Measurements from ENCODE around the gene TSPOAP1. TPM values are rescaled to one million over a fixed set of nuclear protein-coding genes. Genes with fewer than 3 reads are reported as not detected.

The TSPOAP1 gene
- total RNA-seq, 1 experiment from 2014 or later = 6.0 TPM

DNA sequence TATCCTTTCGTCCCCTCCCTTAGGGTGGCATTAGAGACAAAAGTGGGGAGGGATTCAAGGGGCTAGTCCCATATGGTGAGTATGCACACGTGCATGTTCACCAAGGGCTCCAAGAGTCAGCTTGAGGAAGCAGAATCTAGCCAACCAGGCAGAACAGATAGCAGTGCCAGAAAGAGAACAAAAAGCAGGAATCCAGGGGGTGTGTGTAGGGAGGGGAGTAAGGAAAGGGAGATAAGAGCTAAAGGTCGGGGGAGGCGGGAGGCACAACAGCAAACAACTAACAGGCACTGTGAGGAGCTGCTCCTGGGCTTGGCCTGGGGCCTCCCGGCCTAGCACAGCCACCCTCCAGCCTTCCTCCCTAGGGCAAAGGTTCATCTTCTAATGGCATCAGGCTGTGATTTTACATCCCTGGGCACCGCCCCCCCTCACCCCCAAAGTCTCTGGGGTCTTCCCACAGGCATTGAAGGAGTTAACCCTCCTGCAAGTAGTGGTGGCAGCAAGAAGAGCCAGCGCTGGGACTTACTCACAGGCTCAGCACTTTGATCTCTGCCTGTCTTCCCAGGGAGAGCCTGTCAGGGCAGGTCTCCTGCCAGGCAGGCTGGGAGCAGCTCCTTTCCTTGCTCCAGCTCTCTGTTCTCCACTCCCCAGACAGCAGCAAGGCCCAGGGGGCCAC is 35.8 kb upstream of the TSPOAP1 start:
- Histone ChIP-seq H3K36me3 (ENCODE audit: control insufficient read depth, insufficient read depth, low read length) (peaks cover 13% of the 10 kb centered on the region), H3K27me3 (replicated peaks; ENCODE audit: control insufficient read depth, insufficient read depth, low read length) (no peaks in the 10 kb centered on the region), H3K9me3 (no peaks in the 10 kb centered on the region), H3K4me3 (ENCODE audit: low read depth, low read length) (no peak overlapping the region), H3K4me1 (peaks cover 61% of the 10 kb centered on the region)
- ChIA-PET POLR2A (interaction anchor here (0.8 to 2.8 kb wide), 6 partner anchors 12 to 53 kb away, joined by 3 to 28 read pairs (median 6); partner anchors contain the start of genes RNF43 and SUPT4H1), CTCF (interaction anchor here (0.6 to 3.6 kb wide), 11 partner anchors 12 to 155 kb away, joined by 3 to 34 read pairs (median 5); partner anchors contain the start of genes RNF43 and SUPT4H1)
- TF ChIP-seq, protein P1, sequence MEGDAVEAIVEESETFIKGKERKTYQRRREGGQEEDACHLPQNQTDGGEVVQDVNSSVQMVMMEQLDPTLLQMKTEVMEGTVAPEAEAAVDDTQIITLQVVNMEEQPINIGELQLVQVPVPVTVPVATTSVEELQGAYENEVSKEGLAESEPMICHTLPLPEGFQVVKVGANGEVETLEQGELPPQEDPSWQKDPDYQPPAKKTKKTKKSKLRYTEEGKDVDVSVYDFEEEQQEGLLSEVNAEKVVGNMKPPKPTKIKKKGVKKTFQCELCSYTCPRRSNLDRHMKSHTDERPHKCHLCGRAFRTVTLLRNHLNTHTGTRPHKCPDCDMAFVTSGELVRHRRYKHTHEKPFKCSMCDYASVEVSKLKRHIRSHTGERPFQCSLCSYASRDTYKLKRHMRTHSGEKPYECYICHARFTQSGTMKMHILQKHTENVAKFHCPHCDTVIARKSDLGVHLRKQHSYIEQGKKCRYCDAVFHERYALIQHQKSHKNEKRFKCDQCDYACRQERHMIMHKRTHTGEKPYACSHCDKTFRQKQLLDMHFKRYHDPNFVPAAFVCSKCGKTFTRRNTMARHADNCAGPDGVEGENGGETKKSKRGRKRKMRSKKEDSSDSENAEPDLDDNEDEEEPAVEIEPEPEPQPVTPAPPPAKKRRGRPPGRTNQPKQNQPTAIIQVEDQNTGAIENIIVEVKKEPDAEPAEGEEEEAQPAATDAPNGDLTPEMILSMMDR (IDR thresholded peaks at IDR 0.05; ENCODE audit: insufficient read depth in 1 of 2, low read depth in 1 of 2, low read length in 1 of 2, severe bottlenecking in 1 of 2, unreplicated experiment in 1 of 2) = no peak
- no TSS peak for BruUV-seq (replicated peaks)
- Mint-ChIP-seq H3K27me3 (ENCODE audit: insufficient read depth, unreplicated experiment) (no peaks in the 10 kb centered on the region), H3K4me1 (ENCODE audit: low read depth, unreplicated experiment) (peaks cover 63% of the 10 kb centered on the region), H3K27ac (ENCODE audit: unreplicated experiment) (peak overlapping the region; percentile 67), H3K9me3 (ENCODE audit: unreplicated experiment) (no peaks in the 10 kb centered on the region), H3K36me3 (ENCODE audit: insufficient read depth, unreplicated experiment) (peaks cover 84% of the 10 kb centered on the region), H3K4me3 (ENCODE audit: unreplicated experiment) (peak overlapping the region; percentile 43)
- DNase-seq = peak; percentile 84 to 92
- intact Hi-C loops (cut with micrococcal nuclease; ENCODE audit: unreplicated experiment) = loop anchor here (1.0 to 5.0 kb wide), 6 partner anchors 12 to 53 kb away; partner anchors contain the start of genes RNF43 and SUPT4H1

DNA sequence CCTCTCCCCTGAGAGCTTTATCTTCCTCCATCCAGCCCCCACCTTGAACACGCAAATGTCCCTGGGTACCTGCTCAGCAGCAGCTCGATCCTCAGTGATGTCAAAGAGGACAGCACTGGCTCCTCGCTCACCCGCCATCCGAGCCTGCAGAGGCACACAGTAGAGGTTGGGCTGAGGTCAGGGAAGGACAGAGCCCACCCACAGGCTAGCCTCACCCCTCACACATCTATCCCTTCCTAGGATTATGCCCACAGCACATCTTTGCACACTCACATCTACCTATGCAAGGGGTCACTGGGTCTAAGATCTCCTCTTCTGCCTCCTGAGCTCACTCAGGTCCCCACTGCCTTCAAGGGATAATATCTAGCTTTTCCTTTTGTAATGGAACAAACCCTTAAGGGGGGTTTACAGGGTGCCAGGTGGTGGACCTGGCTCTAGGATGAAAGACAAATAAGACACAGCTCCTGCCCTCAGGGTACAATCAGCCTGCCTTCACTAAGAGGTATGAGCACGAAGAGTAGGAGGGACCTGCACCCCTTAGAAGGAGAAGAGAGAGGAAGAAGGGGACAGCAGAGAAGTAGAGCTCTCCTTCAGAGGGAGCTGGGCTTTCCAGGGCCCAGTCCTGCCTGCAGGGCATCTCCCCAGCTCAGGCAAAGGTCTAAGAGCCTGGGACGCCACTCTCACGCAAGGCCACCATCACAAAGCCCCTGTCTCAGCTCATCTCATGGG is 35.0 kb upstream of the TSPOAP1 start:
- Mint-ChIP-seq H3K27ac (ENCODE audit: unreplicated experiment) (peak overlapping the region; percentile 67), H3K4me1 (ENCODE audit: low read depth, unreplicated experiment) (peaks cover 55% of the 10 kb centered on the region), H3K4me3 (ENCODE audit: unreplicated experiment) (peak overlapping the region; percentile 43), H3K36me3 (ENCODE audit: insufficient read depth, unreplicated experiment) (peaks cover 77% of the 10 kb centered on the region), H3K9me3 (ENCODE audit: unreplicated experiment) (no peaks in the 10 kb centered on the region), H3K27me3 (ENCODE audit: insufficient read depth, unreplicated experiment) (no peaks in the 10 kb centered on the region)
- TF ChIP-seq, protein P1 (IDR thresholded peaks at IDR 0.05; ENCODE audit: insufficient read depth in 1 of 2, low read depth in 1 of 2, low read length in 1 of 2, severe bottlenecking in 1 of 2, unreplicated experiment in 1 of 2) = no peak
- Histone ChIP-seq H3K36me3 (ENCODE audit: control insufficient read depth, insufficient read depth, low read length) (peaks cover 13% of the 10 kb centered on the region), H3K4me3 (ENCODE audit: low read depth, low read length) (no peak overlapping the region), H3K27me3 (replicated peaks; ENCODE audit: control insufficient read depth, insufficient read depth, low read length) (no peaks in the 10 kb centered on the region), H3K4me1 (peaks cover 53% of the 10 kb centered on the region), H3K9me3 (no peaks in the 10 kb centered on the region)
- ChIA-PET CTCF (interaction anchor here (0.6 to 3.6 kb wide), 9 partner anchors 11 to 155 kb away, joined by 3 to 34 read pairs (median 7); partner anchors contain the start of genes RNF43 and SUPT4H1), POLR2A (interaction anchor here (1.1 to 2.8 kb wide), 5 partner anchors 12 to 54 kb away, joined by 5 to 28 read pairs (median 6); partner anchors contain the start of genes RNF43 and SUPT4H1)
- no TSS peak for BruUV-seq (replicated peaks)
- DNase-seq = no peak
- intact Hi-C loops (cut with micrococcal nuclease; ENCODE audit: unreplicated experiment) = loop anchor here (1.0 to 5.0 kb wide), 6 partner anchors 11 to 54 kb away; partner anchors contain the start of genes RNF43 and SUPT4H1

DNA sequence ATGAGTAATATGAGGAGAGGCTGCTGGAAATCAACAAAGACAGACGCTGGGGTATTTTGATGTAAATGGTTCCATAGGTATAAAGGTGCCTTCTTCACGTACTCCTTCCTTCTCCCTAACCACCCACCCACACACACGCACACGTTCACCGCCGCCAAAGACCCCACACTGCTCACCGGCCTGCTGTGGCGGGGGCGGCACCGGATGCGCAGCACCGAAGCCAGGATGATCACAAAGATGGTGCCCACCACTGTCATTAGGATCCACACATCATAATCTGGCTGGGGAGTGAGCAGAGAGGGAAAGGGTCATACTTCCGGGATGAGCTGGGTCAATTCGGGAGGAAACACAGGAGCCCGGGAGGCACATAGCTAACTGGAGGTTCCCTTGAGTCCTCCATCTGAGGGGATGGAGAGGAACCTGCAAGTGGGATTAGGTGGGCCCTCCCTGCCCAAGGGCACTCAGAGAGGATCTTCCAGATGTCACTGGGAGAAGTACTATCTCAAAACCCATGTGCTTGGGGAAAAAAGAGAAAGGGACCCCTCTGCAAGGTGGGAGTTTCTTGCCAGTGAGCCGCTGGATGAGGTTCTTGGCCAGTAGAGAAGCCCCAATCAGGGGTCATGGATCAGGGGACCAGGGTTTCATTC is 33.9 kb upstream of the TSPOAP1 start:
- CTCF ChIA-PET = interaction anchor here (1.0 kb wide), 1 partner anchor 55 kb away, joined by 3 read pairs; the partner anchor contains the start of gene RNF43
- POLR2A ChIA-PET = no interaction called here
- peaks cover 11% of the 10 kb centered on the region for H3K36me3 ChIP-seq (ENCODE audit: control insufficient read depth, insufficient read depth, low read length)

More for the DNA sequence above, 33.9 kb upstream of the TSPOAP1 start:
- H3K27me3 Mint-ChIP-seq (ENCODE audit: insufficient read depth, unreplicated experiment) = no peaks in the 10 kb centered on the region
- Histone ChIP-seq H3K4me1 (peaks cover 46% of the 10 kb centered on the region), H3K9me3 (no peaks in the 10 kb centered on the region), H3K4me3 (ENCODE audit: low read depth, low read length) (no peak overlapping the region), H3K27me3 (replicated peaks; ENCODE audit: control insufficient read depth, insufficient read depth, low read length) (no peaks in the 10 kb centered on the region)
- no peak for DNase-seq
- peak overlapping the region; percentile 11 for H3K4me3 Mint-ChIP-seq (ENCODE audit: unreplicated experiment)
- intact Hi-C loops (cut with micrococcal nuclease; ENCODE audit: unreplicated experiment) = loop anchor here (5.0 kb wide), 1 partner anchor 45 kb away; no protein-coding TSS in a partner anchor
- H3K9me3 Mint-ChIP-seq (ENCODE audit: unreplicated experiment) = no peaks in the 10 kb centered on the region
- H3K4me1 Mint-ChIP-seq (ENCODE audit: low read depth, unreplicated experiment) = peaks cover 51% of the 10 kb centered on the region
- peaks cover 78% of the 10 kb centered on the region for H3K36me3 Mint-ChIP-seq (ENCODE audit: insufficient read depth, unreplicated experiment)
- no TSS peak for BruUV-seq (replicated peaks)
- TF ChIP-seq, protein P1 (IDR thresholded peaks at IDR 0.05; ENCODE audit: insufficient read depth in 1 of 2, low read depth in 1 of 2, low read length in 1 of 2, severe bottlenecking in 1 of 2, unreplicated experiment in 1 of 2) = no peak
- peak overlapping the region; percentile 67 for H3K27ac Mint-ChIP-seq (ENCODE audit: unreplicated experiment)
